MCF 10A (cell line): ENCODE data around the gene CORIN. TPM values are rescaled to one million over a fixed set of nuclear protein-coding genes. Genes with fewer than 3 reads are reported as not detected.

Experiments used
- BruUV-seq: library from RNA; stranded (reverse); fragments of 400-500 nt; replicated peaks from 2 replicates; lab custom pipeline; 2021; lab: Mats Ljungman, UMichigan
- CTCF ChIA-PET: fragments of 300-600 bp; sonication (Branson Sonifier 250); formaldehyde crosslinking; extraction: SDS; loops from one replicate; lab custom pipeline; 2021; ENCODE audit warnings: antibody characterized with exemption, inconsistent platforms; lab: Yijun Ruan, JAX
- POLR2A ChIA-PET: fragments of 300-600, 350-650 bp; sonication (Branson Sonifier 250); formaldehyde crosslinking; extraction: SDS; loops from one replicate; lab custom pipeline; 2020; ENCODE audit warnings: antibody characterized with exemption, inconsistent platforms; lab: Yijun Ruan, JAX
- DNase-seq: peaks from one replicate; pipeline ENCODE4 v3.0.0-alpha.2; 2018; ENCODE audit not compliant: unreplicated experiment
- H3K27ac Mint-ChIP-seq: one replicate; pipeline ENCODE4 v1.8.0; 2022; ENCODE audit warnings: mild to moderate bottlenecking, low read depth, mixed read lengths; ENCODE audit not compliant: unreplicated experiment
- H3K27me3 Mint-ChIP-seq: one replicate; pipeline ENCODE4 v1.8.0; 2022; ENCODE audit warnings: mixed read lengths; ENCODE audit not compliant: insufficient read depth, unreplicated experiment
- H3K36me3 Mint-ChIP-seq: one replicate; pipeline ENCODE4 v1.8.0; 2022; ENCODE audit warnings: mild to moderate bottlenecking, moderate library complexity, mixed read lengths; ENCODE audit not compliant: insufficient read depth, unreplicated experiment
- H3K4me1 Mint-ChIP-seq: one replicate; pipeline ENCODE4 v1.8.0; 2022; ENCODE audit warnings: mixed read lengths; ENCODE audit not compliant: insufficient read depth, unreplicated experiment
- H3K4me3 Mint-ChIP-seq: one replicate; pipeline ENCODE4 v1.8.0; 2022; ENCODE audit warnings: mild to moderate bottlenecking, moderate library complexity, mixed read lengths; ENCODE audit not compliant: unreplicated experiment
- H3K9me3 Mint-ChIP-seq: one replicate; pipeline ENCODE4 v1.8.0; 2022; ENCODE audit warnings: mixed read lengths; ENCODE audit not compliant: unreplicated experiment
- CTCF ChIP-seq: fragments of 200-600 bp; IDR thresholded peaks from one replicate; pipeline ENCODE4 v1.8.0; 2022; ENCODE audit warnings: antibody characterized with exemption, mild to moderate bottlenecking; ENCODE audit not compliant: unreplicated experiment
- intact Hi-C: fragments of 100-400 bp; cut with micrococcal nuclease; formaldehyde crosslinking; loops from 2 replicates; pipeline ENCODE4 v1.14.1; 2022
- total RNA-seq: library from RNA; stranded (reverse); gene quantifications from 2 replicates; pipeline ENCODE4 v1.2.3, GENCODE V29; 2022

Gene CORIN
- total RNA-seq, 1 experiment from 2014 or later: 1.0 TPM

DNA sequence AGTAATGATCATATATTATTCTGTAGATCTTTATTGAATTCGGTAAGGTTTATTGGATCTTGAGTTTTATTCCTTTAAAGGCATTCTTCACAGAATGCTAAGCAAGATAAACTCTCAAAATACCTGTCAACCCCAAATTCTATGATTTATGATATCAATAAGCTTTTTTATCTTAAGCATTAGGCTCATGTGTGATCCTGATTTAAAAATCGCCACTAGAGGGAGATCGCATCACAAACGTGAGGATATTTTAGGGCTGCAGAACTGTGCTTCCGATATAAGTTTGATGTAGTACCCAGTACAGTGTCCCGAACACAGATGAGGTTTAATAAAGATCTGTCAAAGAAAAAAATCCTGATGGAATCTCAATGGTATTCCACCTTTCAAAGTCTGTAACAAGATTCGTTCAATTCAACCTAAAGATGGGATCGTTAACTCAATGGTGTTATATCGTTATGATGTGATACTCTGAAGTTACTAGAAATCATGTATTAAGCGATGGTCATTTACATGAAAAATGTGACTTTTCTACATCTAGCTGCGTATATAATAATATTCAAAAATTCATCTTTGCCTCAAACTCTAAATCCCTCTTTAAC lies 169.0 kb downstream of the CORIN start:
- intact Hi-C loops: loop anchor here (1.0 to 5.0 kb wide), 3 partner anchors 167 to 418 kb away; no protein-coding TSS in a partner anchor
- peaks cover 5% of the 10 kb centered on the region for H3K4me1 Mint-ChIP-seq
- no peaks in the 10 kb centered on the region for H3K9me3 Mint-ChIP-seq
- H3K27me3 Mint-ChIP-seq: no peaks in the 10 kb centered on the region
- ChIA-PET POLR2A (interaction anchor here (0.7 to 1.8 kb wide), 2 partner anchors 168 to 1714 kb away, joined by 3 to 10 read pairs; no protein-coding TSS in a partner anchor), CTCF (interaction anchor here (0.6 to 7.5 kb wide), 44 partner anchors 8 to 461 kb away, joined by 3 to 102 read pairs (median 4); partner anchors contain the start of gene CORIN)
- peak; percentile 64 for DNase-seq
- peak; percentile 72 for TF ChIP-seq CTCF
- H3K27ac Mint-ChIP-seq: no peak overlapping the region
- H3K36me3 Mint-ChIP-seq: no peaks in the 10 kb centered on the region
- BruUV-seq: no TSS peak
- H3K4me3 Mint-ChIP-seq: no peak overlapping the region

DNA sequence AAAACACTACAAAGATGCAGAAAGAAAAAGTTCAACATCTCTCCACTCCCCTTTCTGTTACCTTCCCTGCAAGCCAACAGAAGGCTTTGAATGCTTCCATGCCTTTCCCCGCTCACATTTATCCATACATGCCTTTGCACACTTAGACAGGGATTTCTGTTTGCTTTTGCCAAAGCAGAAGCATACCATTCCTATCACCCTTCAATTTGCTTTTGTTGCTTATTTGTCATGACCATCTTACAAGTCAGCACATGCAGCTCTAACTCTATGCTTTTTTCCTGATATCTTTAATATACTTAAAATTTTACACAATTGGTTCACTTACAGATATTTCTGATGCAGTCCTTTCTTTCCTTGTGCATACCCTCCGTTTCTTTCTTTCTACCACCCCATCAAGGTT lies 169.6 kb downstream of the CORIN start:
- CTCF ChIA-PET: interaction anchor here (0.6 to 7.5 kb wide), 33 partner anchors 8 to 430 kb away, joined by 3 to 102 read pairs (median 4); partner anchors contain the start of gene CORIN
- Mint-ChIP-seq H3K4me1 (peaks cover 5% of the 10 kb centered on the region), H3K36me3 (no peaks in the 10 kb centered on the region), H3K27me3 (no peaks in the 10 kb centered on the region), H3K27ac (no peak overlapping the region), H3K4me3 (no peak overlapping the region), H3K9me3 (no peaks in the 10 kb centered on the region)
- no peak for DNase-seq
- POLR2A ChIA-PET: interaction anchor here (1.8 kb wide), 1 partner anchor 169 kb away, joined by 10 read pairs; no protein-coding TSS in a partner anchor
- BruUV-seq: no TSS peak
- intact Hi-C loops: loop anchor here (2.0 to 5.0 kb wide), 2 partner anchors 265 to 419 kb away; no protein-coding TSS in a partner anchor
- no peak for TF ChIP-seq CTCF

DNA sequence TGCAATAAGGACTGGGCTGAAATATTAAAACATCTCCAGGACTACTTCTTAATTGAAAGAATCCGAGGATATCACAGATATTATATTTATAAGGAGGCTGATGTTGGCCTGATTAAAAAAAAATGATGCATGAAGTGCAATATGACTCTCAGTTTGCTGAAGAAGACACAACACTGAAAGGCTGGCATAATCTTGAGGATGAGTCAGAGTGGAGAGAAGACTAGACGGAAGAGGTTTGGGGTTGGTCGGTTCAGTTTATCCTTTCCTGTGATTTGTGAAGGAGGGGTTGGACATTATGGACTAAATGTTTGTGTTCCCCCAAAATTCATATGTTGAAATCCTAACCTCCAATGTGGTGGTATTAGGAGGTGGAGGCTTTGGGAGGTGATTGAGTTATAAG lies 170.3 kb downstream of the CORIN start:
- H3K9me3 Mint-ChIP-seq: no peaks in the 10 kb centered on the region
- ChIA-PET POLR2A (no interaction called here), CTCF (interaction anchor here (1.0 to 7.5 kb wide), 3 partner anchors 171 to 266 kb away, joined by 3 to 102 read pairs (median 44); partner anchors contain the start of gene CORIN)
- no peaks in the 10 kb centered on the region for H3K36me3 Mint-ChIP-seq
- intact Hi-C loops: loop anchor here (5.0 kb wide), 1 partner anchor 420 kb away; no protein-coding TSS in a partner anchor
- DNase-seq: peak; percentile 30
- TF ChIP-seq CTCF: no peak
- peaks cover 5% of the 10 kb centered on the region for H3K4me1 Mint-ChIP-seq
- BruUV-seq: no TSS peak
- no peak overlapping the region for H3K4me3 Mint-ChIP-seq
- H3K27me3 Mint-ChIP-seq: no peaks in the 10 kb centered on the region
- no peak overlapping the region for H3K27ac Mint-ChIP-seq

- DNase-seq: no peak
- Mint-ChIP-seq H3K27ac (no peak overlapping the region), H3K36me3 (no peaks in the 10 kb centered on the region), H3K27me3 (no peaks in the 10 kb centered on the region), H3K9me3 (no peaks in the 10 kb centered on the region), H3K4me3 (no peak overlapping the region), H3K4me1 (peaks cover 5% of the 10 kb centered on the region)
- ChIA-PET POLR2A (interaction anchor here (0.7 kb wide), 1 partner anchor 21 kb away, joined by 3 read pairs; no protein-coding TSS in a partner anchor), CTCF (interaction anchor here (0.6 to 3.4 kb wide), 8 partner anchors 10 to 411 kb away, joined by 3 to 23 read pairs (median 4); no protein-coding TSS in a partner anchor)
- TF ChIP-seq CTCF: no peak
- BruUV-seq: no TSS peak
- intact Hi-C loops: no loop called here
Observed at GRCh38 chr4:47664051-47664826, 173.6 kb downstream of the CORIN start.
